GM21717 (cell line): Measurements from ENCODE around the gene PAPLN.
"Not testable (repeated sequence)": the region's sequence is repeated elsewhere in the genome, so short reads cannot be mapped to it uniquely, and the experiment has no call there.

Experiments
- ATAC-seq: cut with Tn5 transposase; IDR thresholded peaks from one replicate; pipeline ENCODE4 v1.9.1; 2021; ENCODE audit warnings: mild to moderate bottlenecking, moderate library complexity; ENCODE audit not compliant: unreplicated experiment

PAPLN gene

GRCh38 chr14:73283608-73284379 is 46.5 kb downstream of the PAPLN start:
- ATAC-seq: no peak

GRCh38 chr14:73285979-73286378 is 48.7 kb downstream of the PAPLN start:
- ATAC-seq: no peak

- no peak for ATAC-seq
Measured at GRCh38 chr14:73286598-73286997, 49.3 kb downstream of the PAPLN start.

- no peak for ATAC-seq
Measured at GRCh38 chr14:73287071-73287470, 49.8 kb downstream of the PAPLN start.

- ATAC-seq: no peak
Measured at GRCh38 chr14:73289308-73289707, 52.0 kb downstream of the PAPLN start.

- peak; percentile 6 for ATAC-seq
Measured at GRCh38 chr14:73289729-73290128, 52.4 kb downstream of the PAPLN start.

GRCh38 chr14:73290279-73290678 is 53.0 kb downstream of the PAPLN start:
- ATAC-seq: peak; percentile 60

- ATAC-seq: no peak
Measured at GRCh38 chr14:73293782-73294781, 56.8 kb downstream of the PAPLN start.

- ATAC-seq: no peak
Measured at GRCh38 chr14:73295198-73295796, 58.0 kb downstream of the PAPLN start.

GRCh38 chr14:73305499-73305898 is 68.2 kb downstream of the PAPLN start:
- no peak for ATAC-seq

- ATAC-seq: no peak
Measured at GRCh38 chr14:73307261-73307660, 70.0 kb downstream of the PAPLN start.

- ATAC-seq: not testable (repeated sequence)
Measured at GRCh38 chr14:73309207-73309606, 71.9 kb downstream of the PAPLN start.

GRCh38 chr14:73311708-73312030 is 74.4 kb downstream of the PAPLN start:
- ATAC-seq: no peak

- ATAC-seq: no peak
Measured at GRCh38 chr14:73312687-73313086, 75.4 kb downstream of the PAPLN start.

- ATAC-seq: no peak
Measured at GRCh38 chr14:73313151-73313550, 75.8 kb downstream of the PAPLN start.

GRCh38 chr14:73323896-73324399 is 86.6 kb downstream of the PAPLN start:
- no peak for ATAC-seq
